Keratinocyte (primary cell): ENCODE results near the gene CNTNAP2. TPM values are rescaled to one million over a fixed set of nuclear protein-coding genes. Genes with fewer than 3 reads are reported as not detected.

Experiments used
- DNase-seq: peaks from one replicate; pipeline ENCODE4 v3.0.0-alpha.2; 2011; ENCODE audit warnings: low read depth, missing footprints, low spot score
- FAIRE-seq: peaks from 2 replicates; lab custom pipeline; 2011; peaks lifted over from hg19 to GRCh38; lab: Jason Lieb, UNC
- H2AFZ ChIP-seq: 2 replicates; pipeline ENCODE4 v1.6.0; 2012; ENCODE audit warnings: low read length, control low read depth, inconsistent platforms; ENCODE audit not compliant: control insufficient read depth
- H3K27ac ChIP-seq: 2 replicates; pipeline ENCODE4 v1.5.1; 2011; ENCODE audit warnings: low read length; ENCODE audit not compliant: control insufficient read depth, insufficient read depth
- H3K27me3 ChIP-seq: 3 replicates; pipeline ENCODE4 v1.6.0; 2011; ENCODE audit warnings: low read length; ENCODE audit not compliant: control insufficient read depth, insufficient read depth; ENCODE audit errors: extremely low read depth
- H3K36me3 ChIP-seq, 2 experiments: 2 replicates in 1 of 2; 3 replicates in 1 of 2; pipeline ENCODE4 v1.5.1; 2011; ENCODE audit warnings: low read length in 2 of 2, mild to moderate bottlenecking in 1 of 2; ENCODE audit not compliant: control insufficient read depth in 2 of 2, insufficient read depth in 2 of 2; ENCODE audit errors: extremely low read depth in 1 of 2
- H3K4me1 ChIP-seq: 3 replicates; pipeline ENCODE4 v1.5.1; 2011; ENCODE audit warnings: low read length; ENCODE audit not compliant: control insufficient read depth, insufficient read depth; ENCODE audit errors: extremely low read depth
- H3K4me2 ChIP-seq: 3 replicates; pipeline ENCODE4 v1.6.0; 2011; ENCODE audit warnings: low read depth, low read length; ENCODE audit not compliant: control insufficient read depth, insufficient read depth; ENCODE audit errors: extremely low read depth
- H3K4me3 ChIP-seq, 3 experiments: fragments of 200-600 bp in 1 of 3; sonication (generic) in 1 of 3; 2 replicates in 2 of 3; 3 replicates in 1 of 3; pipeline ENCODE4 v1.5.1; 2011 to 2016; ENCODE audit warnings: low read length in 3 of 3, mild to moderate bottlenecking in 3 of 3, control low read depth in 2 of 3, inconsistent platforms in 1 of 3, low read depth in 1 of 3, mixed read lengths in 1 of 3, mixed run types in 1 of 3, moderate library complexity in 1 of 3; ENCODE audit not compliant: control insufficient read depth in 2 of 3, insufficient read depth in 2 of 3; ENCODE audit errors: extremely low read depth in 1 of 3
- H3K79me2 ChIP-seq: 2 replicates; pipeline ENCODE4 v1.6.0; 2012; ENCODE audit warnings: low read length; ENCODE audit not compliant: control insufficient read depth, insufficient read depth
- H3K9ac ChIP-seq: 3 replicates; pipeline ENCODE4 v1.6.0; 2011; ENCODE audit warnings: low read length; ENCODE audit not compliant: control insufficient read depth, insufficient read depth; ENCODE audit errors: extremely low read depth
- H3K9me1 ChIP-seq: 3 replicates; pipeline ENCODE4 v1.6.0; 2011; ENCODE audit warnings: low read length; ENCODE audit not compliant: control insufficient read depth, insufficient read depth; ENCODE audit errors: extremely low read depth
- H3K9me3 ChIP-seq: 2 replicates; pipeline ENCODE4 v1.5.1; 2012; ENCODE audit warnings: low read depth, low read length; ENCODE audit not compliant: control insufficient read depth
- H4K20me1 ChIP-seq: 3 replicates; pipeline ENCODE4 v1.6.0; 2011; ENCODE audit warnings: low read length; ENCODE audit not compliant: control insufficient read depth, insufficient read depth; ENCODE audit errors: extremely low read depth
- CTCF ChIP-seq, 3 experiments: IDR thresholded peaks in 1 of 3; conservative IDR thresholded peaks in 1 of 3; optimal IDR thresholded peaks in 1 of 3; 2 replicates in 2 of 3; 3 replicates in 1 of 3; pipeline versions ENCODE3 to v1.5.1; 2011; ENCODE audit warnings: low read length in 3 of 3, mild to moderate bottlenecking in 3 of 3, moderate library complexity in 2 of 3, control low read depth in 1 of 3, inconsistent platforms in 1 of 3; ENCODE audit not compliant: insufficient read depth in 2 of 3; ENCODE audit errors: extremely low read depth in 1 of 3
- EZH2 ChIP-seq: IDR thresholded peaks from one replicate; pipeline ENCODE4 v1.6.1; 2012; ENCODE audit warnings: inconsistent platforms, mild to moderate bottlenecking, low read length, moderate library complexity
- dilution Hi-C: fragments of 300-500 bp; cut with MboI; formaldehyde crosslinking; loops from one replicate; pipeline ENCODE4 v1.7.0; 2020; ENCODE audit warnings: low sequenced_read_pairs; ENCODE audit not compliant: extremely low pct_ligation_motif_present
- polyA plus RNA-seq, 5 experiments: library from polyadenylated mRNA; depleted of rRNA in 3 of 5; stranded (reverse) in 3 of 5; stranded (forward) in 1 of 5; unstranded in 1 of 5; fragments of >200 nt; gene quantifications; 1 replicate in 1 of 5; 2 replicates in 3 of 5; 3 replicates in 1 of 5; pipeline versions ENCODE4 v1.2.1 to v1.2.3, GENCODE V29; 2011 to 2012; ENCODE audit warnings: missing spikeins in 2 of 5, low read depth in 1 of 5, low replicate concordance in 1 of 5

The CNTNAP2 gene
- polyA plus RNA-seq, 1 donor (not counting 4 experiments of a cell fraction or from before 2014, with no cell fraction given), result 1.4 TPM

GRCh38 chr7:147765301-147765700 is 1648.7 kb downstream of the CNTNAP2 start:
- DNase-seq (no peak), FAIRE-seq (no peak)
- no peak overlapping the region for H3K4me3 ChIP-seq
- no peak overlapping the region for H3K4me2 ChIP-seq
- H3K9me3 ChIP-seq, result peaks cover 2% of the 10 kb centered on the region
- no peaks in the 10 kb centered on the region for H3K4me1 ChIP-seq
- H3K9ac ChIP-seq, result no peak overlapping the region
- no peaks in the 10 kb centered on the region for H3K9me1 ChIP-seq
- no peaks in the 10 kb centered on the region for H3K79me2 ChIP-seq
- dilution Hi-C loops, result no loop called here
- H3K36me3 ChIP-seq, result no peaks in the 10 kb centered on the region
- no peak for TF ChIP-seq CTCF (optimal IDR thresholded peaks at IDR 0.05 in 1 of 3, IDR thresholded peaks at IDR 0.05 in 1 of 3, conservative IDR thresholded peaks at IDR 0.05 in 1 of 3; ENCODE audit: extremely low read depth in 1 of 3, insufficient read depth in 2 of 3, low read length in 3 of 3)
- no peak for TF ChIP-seq EZH2
- no peak overlapping the region for H3K27ac ChIP-seq
- H4K20me1 ChIP-seq, result no peaks in the 10 kb centered on the region
- H2AFZ ChIP-seq, result no peak overlapping the region
- no peaks in the 10 kb centered on the region for H3K27me3 ChIP-seq

- no peak for FAIRE-seq
- Histone ChIP-seq H3K27me3 (no peaks in the 10 kb centered on the region), H3K4me3 (no peak overlapping the region), H4K20me1 (no peaks in the 10 kb centered on the region), H3K36me3 (no peaks in the 10 kb centered on the region), H3K9ac (no peak overlapping the region), H3K9me1 (no peaks in the 10 kb centered on the region), H3K4me1 (no peaks in the 10 kb centered on the region), H3K9me3 (no peaks in the 10 kb centered on the region), H2AFZ (no peak overlapping the region), H3K27ac (no peak overlapping the region), H3K79me2 (no peaks in the 10 kb centered on the region), H3K4me2 (no peak overlapping the region)
- dilution Hi-C loops, result no loop called here
- DNase-seq, result no peak
- TF ChIP-seq CTCF (optimal IDR thresholded peaks at IDR 0.05 in 1 of 3, IDR thresholded peaks at IDR 0.05 in 1 of 3, conservative IDR thresholded peaks at IDR 0.05 in 1 of 3; ENCODE audit: extremely low read depth in 1 of 3, insufficient read depth in 2 of 3, low read length in 3 of 3) (no peak), EZH2 (no peak)
Measured at GRCh38 chr7:147771344-147771743, 1654.7 kb downstream of the CNTNAP2 start.
